Islet precursor cell (in vitro differentiated cells): Measurements from ENCODE around the gene GAST.

Experiments
- DNase-seq: peaks from one replicate; pipeline ENCODE4 v3.0.0-alpha.2; 2018

GAST gene

GRCh38 chr17:41750862-41751261 lies 38.7 kb downstream of the GAST start:
- DNase-seq, result no peak

GRCh38 chr17:41751288-41751687 lies 39.2 kb downstream of the GAST start:
- no peak for DNase-seq

GRCh38 chr17:41754066-41754465 lies 41.9 kb downstream of the GAST start:
- DNase-seq, result no peak

- DNase-seq, result no peak
These were observed 46.5 kb downstream of the GAST start for GRCh38 chr17:41758601-41759000.

GRCh38 chr17:41760878-41761277 lies 48.7 kb downstream of the GAST start:
- no peak for DNase-seq

- no peak for DNase-seq
These were observed 50.3 kb downstream of the GAST start for GRCh38 chr17:41762391-41762790.

- no peak for DNase-seq
These were observed 50.7 kb downstream of the GAST start for GRCh38 chr17:41762841-41763240.

GRCh38 chr17:41763327-41763726 lies 51.2 kb downstream of the GAST start:
- DNase-seq, result no peak
